GM12873 (cell line): ENCODE measurements around the gene GPR142.

ENCODE experiments used
- TF ChIP-seq, protein P1 (sequence below): IDR thresholded peaks from 2 replicates; pipeline ENCODE4 v1.5.1; 2012; ENCODE audit warnings: low read depth, mild to moderate bottlenecking, moderate library complexity, low read length, control low read depth; ENCODE audit not compliant: insufficient read depth; ENCODE audit errors: missing control alignments

GPR142 gene

DNA sequence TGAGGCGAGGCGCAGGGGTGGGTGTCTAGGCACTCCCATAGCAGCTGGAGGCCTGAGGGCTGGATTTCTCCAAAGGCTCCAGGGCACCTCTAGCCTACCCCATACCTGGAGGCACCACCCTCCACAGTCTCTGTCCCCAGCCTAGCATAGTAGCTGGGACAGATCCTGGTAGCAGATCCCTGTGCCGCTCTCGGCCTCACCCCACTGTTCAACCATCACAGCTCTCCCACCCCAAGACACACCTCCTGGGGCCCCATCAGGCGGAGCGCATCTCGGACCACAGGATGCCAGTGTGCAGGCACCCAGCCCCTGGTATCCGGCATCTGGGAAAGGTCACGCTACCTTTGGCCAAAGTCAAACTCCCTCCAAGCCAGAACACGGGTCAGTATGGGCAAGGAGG is 12.7 kb upstream of the GPR142 start:
- TF ChIP-seq, protein P1, sequence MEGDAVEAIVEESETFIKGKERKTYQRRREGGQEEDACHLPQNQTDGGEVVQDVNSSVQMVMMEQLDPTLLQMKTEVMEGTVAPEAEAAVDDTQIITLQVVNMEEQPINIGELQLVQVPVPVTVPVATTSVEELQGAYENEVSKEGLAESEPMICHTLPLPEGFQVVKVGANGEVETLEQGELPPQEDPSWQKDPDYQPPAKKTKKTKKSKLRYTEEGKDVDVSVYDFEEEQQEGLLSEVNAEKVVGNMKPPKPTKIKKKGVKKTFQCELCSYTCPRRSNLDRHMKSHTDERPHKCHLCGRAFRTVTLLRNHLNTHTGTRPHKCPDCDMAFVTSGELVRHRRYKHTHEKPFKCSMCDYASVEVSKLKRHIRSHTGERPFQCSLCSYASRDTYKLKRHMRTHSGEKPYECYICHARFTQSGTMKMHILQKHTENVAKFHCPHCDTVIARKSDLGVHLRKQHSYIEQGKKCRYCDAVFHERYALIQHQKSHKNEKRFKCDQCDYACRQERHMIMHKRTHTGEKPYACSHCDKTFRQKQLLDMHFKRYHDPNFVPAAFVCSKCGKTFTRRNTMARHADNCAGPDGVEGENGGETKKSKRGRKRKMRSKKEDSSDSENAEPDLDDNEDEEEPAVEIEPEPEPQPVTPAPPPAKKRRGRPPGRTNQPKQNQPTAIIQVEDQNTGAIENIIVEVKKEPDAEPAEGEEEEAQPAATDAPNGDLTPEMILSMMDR: no peak

DNA sequence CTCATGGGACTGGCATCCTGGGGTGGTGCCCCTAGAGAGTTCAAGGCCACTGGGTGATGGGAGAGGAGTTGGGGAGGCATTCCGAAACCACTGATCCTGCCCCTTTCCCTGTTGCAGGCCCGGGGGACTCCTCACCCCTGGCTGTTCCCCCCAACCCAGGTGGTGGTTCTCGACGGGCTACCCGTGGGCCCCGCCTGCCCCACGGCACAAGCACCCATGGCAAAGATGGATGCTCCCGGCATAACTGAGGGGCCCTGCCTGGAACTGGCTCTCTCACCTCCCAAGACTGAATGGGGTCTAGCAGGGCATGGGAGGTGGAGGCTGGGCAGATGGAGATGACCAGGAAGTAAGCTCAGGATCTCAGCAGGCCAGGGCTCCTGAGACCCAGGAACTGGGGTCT is 12.2 kb upstream of the GPR142 start:
- TF ChIP-seq, protein P1: no peak

DNA sequence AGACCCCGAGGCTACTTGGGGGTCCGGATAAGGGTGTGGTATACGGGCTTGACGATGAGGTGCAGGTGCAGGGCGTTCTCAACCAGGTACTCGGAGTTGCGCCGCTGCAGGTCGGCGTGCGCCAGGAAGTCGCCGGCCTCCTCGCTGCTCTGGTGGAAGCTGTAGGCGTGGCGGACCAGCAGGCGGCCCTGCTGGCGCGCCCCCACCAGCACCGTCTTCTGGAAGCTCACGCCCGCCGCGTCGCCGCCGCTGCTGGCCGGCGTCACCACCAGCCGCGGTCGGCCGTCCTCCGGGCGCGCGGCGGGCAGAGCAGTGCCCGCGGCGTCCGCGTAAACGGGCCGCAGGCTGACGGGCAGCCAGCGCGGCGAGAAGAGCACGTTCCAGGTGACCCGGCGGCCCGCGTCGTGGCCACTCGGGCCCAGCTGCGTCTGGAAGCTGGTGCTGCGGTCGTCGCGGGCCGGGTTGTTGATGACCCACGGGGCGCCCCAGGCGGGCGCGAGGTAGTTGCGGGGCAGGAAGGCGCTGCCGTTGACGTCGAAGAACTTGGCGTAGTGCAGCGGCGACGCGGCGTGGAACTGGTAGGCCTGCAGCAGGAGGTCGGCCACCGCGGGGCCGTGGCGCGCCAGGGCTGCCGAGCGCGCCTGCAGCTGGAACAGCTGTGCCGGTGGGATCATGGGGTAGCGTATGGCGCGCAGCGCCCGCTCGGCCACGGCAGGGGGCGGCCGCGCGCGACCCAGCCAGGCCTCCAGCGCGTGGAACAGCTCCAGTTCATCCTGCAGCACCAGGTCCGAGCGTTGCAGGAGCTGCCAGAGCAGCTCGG is 10.4 kb upstream of the GPR142 start:
- TF ChIP-seq, protein P1: no peak

DNA sequence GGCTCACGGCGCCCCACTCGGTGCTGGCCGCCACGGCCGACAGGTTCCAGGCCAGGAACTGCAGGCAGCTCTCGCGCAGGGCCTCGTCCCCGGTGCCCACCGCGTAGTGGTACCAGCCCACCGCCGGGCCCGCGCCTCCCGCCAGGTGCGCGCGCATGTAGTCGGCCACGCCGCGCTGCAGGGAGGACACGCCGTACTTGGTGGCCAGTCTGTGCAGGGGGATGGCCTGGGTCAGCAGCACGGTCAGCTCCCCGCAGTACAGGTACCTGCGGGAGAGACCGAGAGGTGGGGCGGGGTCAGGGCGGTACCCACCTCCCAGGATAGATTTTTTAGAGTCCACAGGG is 9.9 kb upstream of the GPR142 start:
- TF ChIP-seq, protein P1: no peak

DNA sequence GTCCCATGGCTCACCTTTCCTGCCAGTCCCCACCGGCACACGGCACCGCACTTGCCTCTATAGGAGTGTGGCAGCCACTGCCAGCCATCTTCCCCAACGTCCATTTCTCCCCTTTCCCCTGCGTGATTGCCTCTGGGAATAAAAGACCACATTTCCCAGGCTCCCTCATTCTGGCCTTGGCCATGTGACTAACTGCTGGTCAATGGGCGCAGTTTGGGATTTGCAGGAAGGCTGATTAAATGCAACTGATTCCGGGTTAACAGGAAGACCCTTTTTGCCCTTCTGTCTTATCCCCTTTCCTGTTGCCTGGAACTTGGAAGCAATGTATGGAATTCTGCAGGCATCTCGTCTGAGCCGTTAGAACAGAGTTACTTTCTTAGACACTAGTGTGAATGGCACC is 8.6 kb upstream of the GPR142 start:
- TF ChIP-seq, protein P1: no peak

DNA sequence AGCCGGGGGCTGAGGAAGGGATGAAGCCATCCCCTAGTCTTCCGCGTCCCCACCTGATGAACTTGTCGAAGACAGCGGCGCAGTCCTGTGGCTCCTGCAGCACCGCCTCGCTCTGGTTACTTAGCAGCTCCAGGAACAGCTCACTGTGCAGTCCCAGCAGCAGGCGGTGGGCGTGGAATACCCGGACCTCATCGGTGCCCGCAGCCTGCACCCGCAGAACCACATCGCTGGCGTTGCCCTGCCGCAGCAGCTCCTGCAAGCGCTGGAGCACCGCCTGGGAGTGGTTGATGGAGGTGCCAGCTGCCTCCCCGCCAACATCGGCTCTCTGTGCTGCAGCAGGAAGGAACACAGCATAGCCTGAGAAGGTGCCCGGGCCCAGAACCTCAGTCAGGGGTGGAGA is 7.4 kb upstream of the GPR142 start:
- TF ChIP-seq, protein P1: no peak

DNA sequence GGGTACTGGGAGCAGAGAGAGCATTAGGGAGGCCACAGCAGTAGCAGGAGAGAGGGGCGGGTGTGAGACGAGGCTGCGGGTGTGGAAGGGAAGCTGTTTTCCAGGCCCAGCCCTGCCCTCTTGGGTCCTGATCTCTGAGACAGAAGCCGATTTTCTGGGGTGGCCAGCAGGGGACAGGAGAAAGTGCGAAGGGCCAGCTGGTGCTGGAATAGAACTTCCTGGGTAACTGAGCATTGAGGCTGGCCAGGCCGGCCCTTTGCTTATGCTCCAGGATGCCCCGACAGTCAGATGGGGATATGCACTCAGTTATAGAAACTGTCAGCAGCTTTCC is 6.4 kb upstream of the GPR142 start:
- TF ChIP-seq, protein P1: no peak
